ENCODE results near the gene WFDC13.
"Not testable (repeated sequence)": the region's sequence is repeated elsewhere in the genome, so short reads cannot be mapped to it uniquely, and the experiment has no call there.

WFDC13 gene, protein sequence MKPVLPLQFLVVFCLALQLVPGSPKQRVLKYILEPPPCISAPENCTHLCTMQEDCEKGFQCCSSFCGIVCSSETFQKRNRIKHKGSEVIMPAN
- 0 reads per million in 2 experiments for total RNA-seq

DNA sequence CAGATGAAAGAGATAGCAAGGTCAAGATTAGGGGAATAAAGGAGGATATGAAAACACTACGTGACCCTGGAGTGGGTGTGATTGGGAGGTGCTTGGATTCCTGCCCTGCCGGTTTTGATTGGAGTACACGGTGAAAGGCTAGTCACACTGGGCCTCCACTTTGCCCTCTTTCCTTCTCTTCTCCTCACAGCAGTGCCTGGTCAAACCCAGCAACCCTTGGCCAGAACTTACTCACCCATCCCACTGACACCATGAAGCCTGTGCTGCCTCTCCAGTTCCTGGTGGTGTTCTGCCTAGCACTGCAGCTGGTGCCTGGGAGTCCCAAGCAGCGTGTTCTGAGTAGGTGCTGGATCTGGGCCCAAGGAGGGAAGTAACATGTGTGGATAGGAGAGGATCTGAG, at the start of gene WFDC13:
TSS of gene WFDC13 (plus strand) at position 166 of the 400 bp plus-strand sequence. CDS start at position 252, 86 bp downstream.
- DNase-seq (ENCODE audit: low read depth): no peak

DNA sequence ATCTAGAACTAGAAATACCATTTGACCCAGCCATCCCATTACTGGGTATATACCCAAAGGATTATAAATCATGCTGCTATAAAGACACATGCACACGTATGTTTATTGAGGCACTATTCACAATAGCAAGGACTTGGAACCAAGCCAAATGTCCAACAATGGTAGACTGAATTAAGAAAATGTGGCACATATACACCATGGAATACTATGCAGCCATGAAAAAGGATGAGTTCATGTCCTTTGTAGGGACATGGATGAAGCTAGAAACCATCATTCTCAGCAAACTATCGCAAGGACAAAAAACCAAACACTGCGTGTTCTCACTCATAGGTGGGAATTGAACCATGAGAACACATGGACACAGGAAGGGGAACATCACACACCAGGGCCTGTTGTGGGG, 44.8 kb upstream of the WFDC13 start:
- DNase-seq (ENCODE audit: low read depth): not testable (repeated sequence)

DNA sequence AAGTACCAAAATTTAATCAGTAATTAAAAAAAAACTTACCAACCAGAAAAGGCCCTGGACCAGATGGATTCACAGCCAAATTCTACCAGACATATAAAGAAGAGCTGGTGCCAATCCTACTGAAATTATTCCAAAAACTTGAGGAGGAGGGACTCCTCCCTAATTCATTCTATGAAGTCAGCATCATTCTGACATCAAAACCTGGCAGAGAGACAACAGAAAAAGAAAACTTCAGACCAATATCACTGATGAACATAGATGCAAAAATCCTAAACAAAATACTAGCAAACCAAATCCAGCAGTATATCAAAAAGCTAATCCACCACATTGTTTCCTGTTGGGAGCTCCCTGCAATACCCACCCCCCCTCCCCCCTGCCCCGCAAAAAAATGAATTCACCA, 31.7 kb upstream of the WFDC13 start, which contains the start of gene WFDC11:
TSS of gene WFDC11 (minus strand) at position 101 of the 400 bp plus-strand sequence. CDS start 19,639 bp downstream, outside the sequence.
- no peak for DNase-seq (ENCODE audit: low read depth)

DNA sequence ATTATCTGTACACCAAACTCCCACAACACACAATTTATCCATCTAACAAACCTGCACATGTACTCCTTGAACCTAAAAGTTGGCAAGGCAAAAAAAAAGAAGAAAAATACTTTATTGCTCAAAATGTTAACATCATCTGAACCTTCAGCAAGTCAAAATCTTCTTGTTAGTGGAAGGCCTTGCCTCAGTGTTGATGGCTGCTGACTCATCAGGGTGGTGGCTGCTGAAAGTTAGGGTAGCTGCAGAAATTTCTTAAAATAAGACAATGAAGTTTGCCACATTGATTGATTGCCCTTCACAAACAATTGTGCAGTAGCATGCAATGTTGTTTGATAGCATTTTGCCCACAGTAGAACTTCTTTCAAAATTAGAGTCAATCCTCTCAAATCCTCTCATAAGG, 29.1 kb upstream of the WFDC13 start:
- no peak for DNase-seq (ENCODE audit: low read depth)

DNA sequence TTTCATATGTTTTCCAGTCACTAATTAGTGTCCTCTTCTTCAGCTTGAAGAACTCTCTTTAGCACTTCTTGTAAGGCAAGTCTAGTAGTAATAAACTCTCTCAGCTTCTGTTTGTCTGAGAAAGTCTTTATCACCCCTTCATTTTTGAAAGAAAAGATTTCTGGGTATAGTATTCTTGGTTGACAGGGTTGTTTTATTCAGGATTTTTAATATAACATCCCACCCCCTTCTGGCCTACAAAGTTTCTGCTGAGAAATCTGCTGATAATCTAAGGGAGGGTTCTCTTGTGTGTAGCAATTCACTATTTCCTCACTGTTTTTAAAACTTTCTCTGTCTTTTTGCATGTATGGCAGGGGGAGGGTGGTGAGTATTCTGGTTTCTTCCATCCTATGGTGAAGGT, 22.2 kb upstream of the WFDC13 start:
- DNase-seq (ENCODE audit: low read depth): no peak

DNA sequence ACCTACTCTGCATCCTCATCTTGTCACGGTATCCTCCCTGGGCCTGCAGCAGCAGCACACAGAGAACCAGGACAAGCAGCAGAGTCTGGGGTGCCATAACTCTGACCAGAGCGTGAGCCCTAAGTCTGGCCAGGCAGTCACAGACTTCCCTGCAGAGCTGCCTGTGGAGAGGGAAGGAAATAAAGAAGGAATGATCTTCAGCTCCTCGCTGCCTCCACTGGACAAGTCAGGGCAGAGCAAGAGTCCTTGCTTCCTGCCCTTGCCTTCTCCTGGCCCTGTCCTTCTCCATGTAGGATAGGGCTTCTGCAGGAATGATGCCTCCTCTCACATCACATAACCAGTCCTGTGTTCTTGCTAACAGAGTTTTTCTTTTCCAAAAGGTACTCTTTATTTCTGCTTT, 15.9 kb upstream of the WFDC13 start:
- DNase-seq (ENCODE audit: low read depth): no peak

DNA sequence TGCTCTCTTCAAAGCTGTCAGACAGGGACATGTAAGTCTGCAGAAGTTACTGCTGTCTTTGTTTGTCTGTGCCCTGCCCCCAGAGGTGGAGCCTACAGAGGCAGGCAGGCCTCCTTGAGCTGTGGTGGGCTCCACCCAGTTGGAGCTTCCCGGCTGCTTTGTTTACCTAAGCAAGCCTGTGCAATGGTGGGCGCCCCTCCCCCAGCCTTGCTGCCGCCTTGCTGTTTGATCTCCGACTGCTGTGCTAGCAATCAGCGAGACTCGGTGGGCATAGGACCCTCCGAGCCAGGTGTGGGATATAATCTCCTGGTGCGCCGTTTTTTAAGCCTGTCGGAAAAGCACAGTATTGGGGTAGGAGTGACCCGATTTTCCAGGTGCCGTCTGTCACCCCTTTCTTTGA, 8.5 kb upstream of the WFDC13 start:
- DNase-seq (ENCODE audit: low read depth): not testable (repeated sequence)

DNA sequence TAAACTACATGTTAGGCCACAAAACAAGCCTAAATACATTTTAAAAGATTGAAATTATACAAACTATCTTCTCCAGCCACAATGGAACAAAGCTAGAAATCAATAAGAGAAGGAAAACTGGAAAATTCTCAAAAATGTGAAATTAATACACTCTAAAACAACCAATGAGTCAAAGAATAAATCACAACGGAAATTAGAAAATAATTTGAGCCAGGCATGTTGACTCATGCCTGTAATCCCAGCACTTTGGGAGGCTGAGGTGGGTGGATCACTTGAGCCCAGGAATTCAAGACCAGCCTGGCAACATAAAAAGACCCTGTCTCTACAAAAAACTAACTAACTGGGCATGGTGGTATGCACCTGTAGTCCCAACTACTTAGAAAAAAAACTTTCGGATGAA, 6.3 kb upstream of the WFDC13 start:
- no peak for DNase-seq (ENCODE audit: low read depth)

DNA sequence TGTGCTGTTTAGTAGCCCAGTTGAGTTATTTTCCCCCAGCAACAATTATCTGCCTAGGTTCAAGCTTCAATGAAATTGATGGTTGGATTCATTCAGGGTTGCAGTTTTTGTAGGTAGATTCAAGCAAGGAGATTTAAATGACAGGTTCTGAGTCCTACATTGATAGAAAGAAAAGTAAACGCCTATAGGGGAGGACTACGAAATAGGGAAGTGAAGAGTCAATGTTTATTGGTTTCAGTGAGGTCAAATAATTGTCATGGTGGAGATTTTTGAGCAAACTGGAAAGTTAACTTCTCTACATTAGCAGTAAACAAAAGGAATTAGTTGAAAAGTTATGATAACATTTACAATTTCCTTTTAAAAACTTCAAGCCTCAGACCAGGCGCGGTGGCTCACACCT, 734 bp upstream of the WFDC13 start:
- no peak for DNase-seq (ENCODE audit: low read depth)

DNA sequence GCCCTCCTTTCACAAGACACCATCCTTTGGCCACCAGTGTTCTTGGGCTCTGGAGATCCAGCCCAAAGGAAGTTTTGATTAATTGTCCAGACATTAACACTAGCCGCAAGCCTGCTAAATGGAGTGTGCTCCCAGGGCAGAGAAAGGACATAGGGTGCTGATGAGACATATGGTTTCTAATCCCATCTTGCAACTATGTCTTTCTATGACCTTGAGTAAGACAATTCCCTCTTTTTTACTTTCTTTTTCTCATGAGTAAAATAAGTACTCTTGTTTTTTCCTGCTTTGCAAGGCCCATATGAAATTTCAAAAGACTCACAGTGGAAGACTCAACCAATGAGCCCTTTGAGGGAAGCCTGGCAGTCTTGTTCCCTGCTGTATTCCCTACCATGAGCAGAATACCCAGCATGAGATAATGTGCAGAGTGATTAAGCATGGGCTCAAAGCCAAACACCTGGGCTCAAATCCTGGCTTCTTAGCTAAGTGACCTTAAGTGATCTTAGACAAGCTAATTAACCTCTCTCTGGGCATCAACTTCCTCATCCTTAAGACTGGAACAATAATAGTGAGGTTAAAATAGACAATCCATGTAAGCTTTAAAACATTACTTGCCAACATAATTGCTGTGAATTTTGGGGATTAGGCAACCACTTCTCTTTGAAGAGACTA, 3.3 kb downstream of the WFDC13 start, which contains the start of gene WFDC10B:
TSS of gene WFDC10B (minus strand) at position 51 of the 669 bp plus-strand sequence. CDS start 19,027 bp downstream, outside the sequence.
- no peak for DNase-seq (ENCODE audit: low read depth)

DNA sequence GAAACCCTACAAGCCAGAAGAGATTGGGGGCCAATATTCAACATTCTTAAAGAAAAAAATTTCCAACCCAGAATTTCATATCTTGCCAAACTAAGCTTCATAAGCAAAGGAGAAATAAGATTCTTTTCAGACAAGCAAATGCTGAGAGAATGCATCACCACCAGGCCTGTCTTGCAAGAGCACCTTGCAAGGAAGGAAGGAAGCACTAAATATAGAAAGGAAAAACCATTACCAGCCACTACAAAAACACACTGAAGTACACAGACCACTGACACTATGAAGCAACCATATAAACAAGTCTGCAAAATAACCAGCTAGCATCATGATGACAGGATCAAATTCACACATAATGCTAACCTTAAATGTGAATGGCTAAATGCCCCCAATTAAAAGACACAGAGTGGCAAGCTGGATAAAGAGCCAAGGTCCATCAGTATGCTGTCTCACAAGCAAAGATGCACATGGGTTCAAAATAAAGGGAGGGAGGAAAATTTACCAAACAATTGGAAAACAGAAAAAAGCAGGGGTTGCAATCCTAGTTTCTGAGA, 14.4 kb downstream of the WFDC13 start:
- DNase-seq (ENCODE audit: low read depth): not testable (repeated sequence)

DNA sequence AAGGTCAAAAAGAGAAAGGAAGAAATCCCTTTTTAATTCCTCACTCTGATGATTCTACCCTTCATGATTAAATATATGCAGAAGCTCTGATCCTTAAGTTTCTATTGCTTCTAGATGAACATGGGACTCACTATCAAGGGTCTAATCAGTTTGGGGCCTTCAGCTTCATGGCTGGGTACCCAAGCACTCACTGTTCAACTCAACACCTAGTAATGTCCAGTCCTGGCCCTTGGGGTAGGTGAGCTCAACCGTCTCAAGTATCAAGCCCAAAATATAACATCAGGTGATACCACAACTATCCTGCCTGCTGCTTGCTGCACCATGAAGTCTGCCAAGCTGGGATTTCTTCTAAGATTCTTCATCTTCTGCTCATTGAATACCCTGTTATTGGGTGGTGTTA, 20.2 kb downstream of the WFDC13 start, which contains the start of gene SPINT4:
TSS of gene SPINT4 (plus strand) at position 301 of the 400 bp plus-strand sequence. CDS start at position 322, 21 bp downstream.
- DNase-seq (ENCODE audit: low read depth): no peak

DNA sequence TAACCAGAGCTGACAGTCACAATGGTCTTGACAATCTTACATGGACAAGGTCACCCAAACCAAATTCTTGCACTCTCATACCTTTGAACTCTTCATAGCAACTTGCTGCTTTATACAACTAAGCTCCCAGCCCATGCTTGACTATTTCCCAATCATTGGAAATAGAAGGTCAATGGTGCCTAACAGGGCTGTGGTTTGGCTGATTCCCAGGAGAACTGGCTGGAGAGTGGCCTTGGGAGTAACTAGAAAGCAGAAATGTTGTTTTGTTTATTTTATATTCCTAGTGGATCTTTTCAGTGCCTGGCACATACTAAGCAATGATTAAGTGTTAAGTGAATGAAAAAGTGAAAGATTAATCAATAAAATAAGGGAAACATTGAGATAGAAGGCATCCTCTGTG, 23.3 kb downstream of the WFDC13 start:
- no peak for DNase-seq (ENCODE audit: low read depth)

DNA sequence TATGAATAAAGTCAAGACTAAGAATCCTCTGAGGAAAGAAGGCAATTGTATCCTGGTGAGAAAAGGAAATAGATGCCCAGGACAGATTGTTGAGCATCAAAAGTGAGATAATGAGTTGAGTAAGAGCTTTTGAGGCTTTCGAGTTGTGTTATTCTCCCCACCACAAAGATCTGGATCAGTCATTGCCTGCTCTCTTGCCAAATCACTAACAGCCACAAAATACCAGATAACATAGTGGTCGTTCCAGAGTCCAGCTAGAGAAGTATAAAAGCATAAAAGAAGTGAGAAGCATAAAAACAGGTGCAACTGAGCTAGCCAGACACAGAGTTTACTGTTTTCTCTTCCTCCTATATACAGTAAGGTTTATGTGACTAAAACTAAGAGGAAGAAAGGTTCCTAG, 25.2 kb downstream of the WFDC13 start:
- no peak for DNase-seq (ENCODE audit: low read depth)

DNA sequence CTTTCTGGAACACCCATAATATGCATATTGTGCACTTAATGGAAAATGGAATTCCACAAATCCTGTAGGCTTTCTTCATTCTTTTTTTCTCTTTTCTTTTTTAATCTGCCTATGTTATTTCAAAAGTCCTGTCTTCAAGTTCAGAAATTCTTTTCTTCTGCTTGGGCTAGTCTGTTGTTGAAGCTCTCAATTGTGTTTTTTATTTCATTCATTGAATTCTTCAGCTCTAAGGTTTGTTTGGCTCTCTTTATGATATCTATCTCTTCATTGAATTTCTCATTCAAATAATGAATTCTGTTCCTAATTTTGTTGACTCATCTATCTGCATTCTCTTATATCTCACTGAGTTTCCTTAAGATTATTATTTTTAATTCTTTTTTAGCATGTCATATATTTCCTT, 30.4 kb downstream of the WFDC13 start:
- DNase-seq (ENCODE audit: low read depth): no peak

DNA sequence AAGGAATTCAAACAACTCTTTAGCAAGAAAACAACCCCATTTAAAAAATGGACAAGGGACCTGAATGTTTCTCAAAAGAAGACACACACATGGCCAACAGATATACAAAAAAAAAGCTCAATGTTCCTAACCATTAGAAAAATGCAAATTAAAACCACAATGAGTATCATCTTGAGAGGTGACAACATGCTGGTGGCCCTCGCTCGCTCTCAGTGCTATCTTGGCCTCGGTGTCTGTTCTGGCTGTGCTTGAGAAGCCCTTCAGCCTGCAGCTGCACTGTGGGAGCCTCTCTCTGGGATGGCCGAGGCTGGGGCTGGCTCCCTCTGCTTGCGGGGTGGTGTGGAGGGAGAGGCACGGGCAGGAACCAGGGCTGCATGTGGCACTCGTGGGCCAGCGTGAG, 33.7 kb downstream of the WFDC13 start:
- no peak for DNase-seq (ENCODE audit: low read depth)

DNA sequence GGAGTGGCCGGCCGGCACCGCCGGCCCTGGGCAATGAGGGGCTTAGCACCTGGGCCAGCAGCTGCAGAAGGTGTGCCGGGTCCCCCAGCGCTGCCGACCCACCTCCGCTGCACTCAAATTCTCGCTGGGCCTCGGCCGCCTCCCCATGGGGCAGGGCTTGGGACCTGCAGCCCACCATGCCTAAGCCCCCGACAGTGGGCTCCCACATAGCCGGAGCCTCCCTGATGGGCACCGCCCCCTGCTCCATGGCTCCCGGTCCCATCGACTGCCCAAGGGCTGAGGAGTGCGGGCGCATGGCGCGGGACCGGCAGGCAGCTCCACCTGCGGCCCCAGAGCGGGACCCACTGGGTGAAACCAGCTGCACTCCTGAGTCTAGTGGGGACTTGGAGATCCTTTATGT, 34.1 kb downstream of the WFDC13 start:
- no peak for DNase-seq (ENCODE audit: low read depth)

DNA sequence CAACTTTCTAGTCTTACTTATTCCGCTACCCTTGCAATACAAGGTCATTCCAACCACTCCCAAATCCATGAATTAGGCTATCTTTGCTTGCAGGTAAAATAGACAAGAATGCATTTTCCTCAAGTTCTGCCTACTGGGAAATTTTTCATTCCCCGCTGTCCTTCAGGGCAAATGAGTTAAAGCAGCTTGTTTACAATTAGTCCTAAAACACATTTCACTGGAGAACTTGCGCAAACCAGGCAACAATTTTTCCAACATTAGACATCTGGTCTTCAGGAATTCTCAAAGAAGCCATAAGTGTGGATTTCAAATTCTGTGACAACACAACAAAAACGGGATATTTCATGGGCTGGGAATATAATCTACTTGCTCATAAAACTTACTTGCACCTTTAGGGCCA, 40.8 kb downstream of the WFDC13 start:
- DNase-seq (ENCODE audit: low read depth): no peak

DNA sequence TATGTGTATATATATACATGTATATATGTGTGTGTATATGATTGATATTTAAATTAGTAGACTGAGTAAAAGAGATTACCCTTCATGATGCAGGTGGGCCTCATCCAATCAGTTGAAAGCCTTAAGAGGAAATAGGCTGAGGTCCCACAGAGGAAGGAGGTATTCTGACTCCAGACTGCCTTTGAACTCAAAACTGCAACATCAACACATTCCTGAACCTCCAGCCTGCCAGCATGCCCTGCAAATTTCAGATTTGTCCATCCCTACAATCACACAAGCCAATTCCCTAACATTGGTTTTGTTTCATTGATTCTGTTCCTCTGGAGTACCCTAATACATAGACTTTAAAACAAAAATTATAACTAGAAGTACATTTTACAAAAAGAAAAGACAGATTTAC, 43.2 kb downstream of the WFDC13 start:
- no peak for DNase-seq (ENCODE audit: low read depth)

DNA sequence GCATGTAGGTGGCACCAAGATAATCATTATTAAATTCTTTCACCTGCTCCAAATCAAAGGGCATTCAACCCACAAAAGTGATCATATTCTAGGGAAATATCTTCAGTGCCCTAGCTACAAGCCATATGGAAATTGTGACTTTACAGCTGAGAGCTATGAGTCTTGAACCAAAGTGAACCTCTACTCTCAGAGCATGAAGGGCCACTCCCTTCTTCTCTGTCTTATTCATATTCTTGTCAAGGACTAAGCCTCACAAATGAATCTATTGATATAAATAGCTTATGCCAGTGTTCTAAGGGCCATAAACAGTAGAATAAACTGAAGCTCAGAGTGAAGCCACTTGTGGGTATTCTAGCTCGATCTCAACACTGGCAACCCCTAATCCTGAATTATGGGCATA, 49.9 kb downstream of the WFDC13 start:
- no peak for DNase-seq (ENCODE audit: low read depth)

DNA sequence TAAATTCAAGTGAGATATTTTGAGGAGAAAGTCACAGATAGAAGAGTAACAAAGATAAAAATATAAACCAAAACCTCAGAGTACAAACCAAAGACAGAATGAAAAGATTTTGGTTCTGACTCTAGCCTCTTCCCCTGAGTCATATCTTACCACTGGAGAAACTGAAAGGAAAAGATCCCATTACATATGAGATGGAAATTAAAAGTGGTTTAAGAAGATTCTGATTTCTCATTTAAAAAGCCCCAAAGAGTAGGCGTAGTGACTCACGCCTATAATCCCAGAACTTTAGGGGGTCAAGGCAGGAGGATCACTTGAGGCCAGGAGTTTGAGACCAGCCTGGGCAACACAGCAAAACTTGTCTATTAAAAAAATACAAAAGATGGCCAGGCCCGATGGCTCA, 50.9 kb downstream of the WFDC13 start:
- DNase-seq (ENCODE audit: low read depth): no peak

DNA sequence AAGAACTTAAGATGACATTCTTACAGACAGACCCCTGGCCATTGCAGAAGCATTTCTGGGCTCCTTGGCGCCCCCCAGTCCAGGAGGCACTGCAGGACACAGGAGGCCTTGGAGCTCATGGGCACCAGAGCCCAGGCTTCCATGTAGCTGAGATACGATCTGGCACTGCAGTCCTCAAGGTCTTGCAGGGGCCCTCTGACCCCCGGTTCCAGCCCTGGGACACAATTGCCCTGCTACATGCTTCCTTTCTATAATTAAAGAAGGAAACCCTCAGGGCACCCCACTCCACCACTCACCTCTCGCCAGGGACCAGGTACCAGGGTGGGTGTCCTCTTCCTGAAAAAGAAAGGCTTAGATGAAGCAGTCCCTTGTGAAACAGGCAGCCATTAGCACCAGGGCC, 56.3 kb downstream of the WFDC13 start:
- no peak for DNase-seq (ENCODE audit: low read depth)
